Measurements from ENCODE around the gene OSGEP. TPM values are rescaled to one million over a fixed set of nuclear protein-coding genes. Genes with fewer than 3 reads are reported as not detected.

The OSGEP gene
- total and polyA plus RNA-seq, 2 of the 13 experiments (the other 11 are each of a cell fraction or from before 2014, with no cell fraction given), result 39.7 to 41.1 TPM

DNA sequence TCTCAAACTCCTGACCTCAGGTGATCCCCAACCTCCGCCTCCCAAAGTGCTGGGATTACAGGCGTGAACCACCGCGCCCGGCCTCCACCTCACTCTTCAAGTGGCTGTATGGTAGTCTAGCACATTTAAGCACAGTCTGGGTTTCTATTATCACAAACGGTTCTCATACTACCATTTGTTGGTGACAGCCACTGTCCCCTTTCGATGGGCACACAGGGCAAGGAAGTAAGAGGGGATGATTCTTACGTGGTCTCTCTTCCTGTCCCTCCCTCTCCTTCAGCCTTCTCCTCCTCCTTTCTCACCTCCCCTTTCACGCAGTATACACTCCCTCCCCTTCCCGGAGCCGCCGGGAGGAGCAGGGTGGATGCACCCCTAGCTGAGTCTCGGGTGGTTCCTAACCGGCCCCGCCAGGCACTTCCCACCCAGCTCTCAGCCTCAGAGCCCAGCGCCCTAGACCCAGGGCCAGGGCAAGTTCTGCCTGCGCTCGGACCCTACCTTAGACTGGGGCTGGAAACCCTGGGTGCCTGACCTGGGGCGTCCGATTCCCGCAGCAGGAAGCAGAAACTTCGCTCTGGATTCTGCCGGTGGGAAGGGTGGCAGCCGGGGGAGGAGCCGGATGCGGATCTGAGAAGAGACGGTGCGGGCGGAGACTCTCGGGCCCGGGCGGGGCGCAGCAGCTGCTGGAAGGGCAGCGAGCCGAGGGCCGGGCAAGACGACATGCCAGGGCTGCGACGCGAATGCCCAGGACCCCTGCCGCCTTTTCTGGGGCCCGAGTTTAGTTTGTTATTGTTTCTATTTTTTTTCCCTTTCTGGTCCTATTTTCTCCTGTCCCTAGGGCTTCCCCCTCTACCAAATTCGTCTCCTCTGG is 41.5 kb downstream of the OSGEP start, which contains the start of gene TEP1:
TSS of gene TEP1 (minus strand) at position 626 of the 868 bp plus-strand sequence. CDS start 5,062 bp downstream, outside the sequence.
- no peaks in the 10 kb centered on the region for H3K9me3 ChIP-seq (ENCODE audit: low read length)
- peaks cover 45% of the 10 kb centered on the region for H3K4me1 ChIP-seq (ENCODE audit: insufficient read depth, low read length)
- no peaks in the 10 kb centered on the region; a peak in 1 of 5 replicates for H3K36me3 ChIP-seq (replicated peaks in 1 of 2; ENCODE audit: control insufficient read depth in 1 of 2, insufficient read depth in 2 of 2, low read length in 2 of 2)
- H3K4me2 ChIP-seq (ENCODE audit: low read depth, low read length), result peak within 1 kb of the TSS; percentile 78
- WGBS (ENCODE audit: low lambda C conversion rate), result 1% methylated on average over 43 of the region's 43 CpGs
- CTCF ChIA-PET (ENCODE audit: low intra/inter-chr PET ratio, low total read pairs), result no interaction called here
- no peaks in the 10 kb centered on the region; a peak in 2 of 5 replicates for H3K27me3 ChIP-seq (ENCODE audit: control insufficient read depth in 1 of 2, insufficient read depth in 2 of 2, low read length in 2 of 2)
- ATAC-seq (peak; percentile 93), FAIRE-seq (no peak), DNase-seq (ENCODE audit: low spot score) (peak; percentile 62)
- peak within 1 kb of the TSS; percentile 75 for H3K9ac ChIP-seq (ENCODE audit: insufficient read depth, low read depth, low read length)
- intact Hi-C loops (cut with micrococcal nuclease; ENCODE audit: unreplicated experiment), result loop anchor here (1.0 to 5.0 kb wide), 4 partner anchors 36 to 86 kb away; partner anchors contain the start of genes PARP2 and PNP
- H4K20me1 ChIP-seq (ENCODE audit: insufficient read depth, low read length), result no peaks in the 10 kb centered on the region
- H3K79me2 ChIP-seq (ENCODE audit: insufficient read depth, low read length), result no peaks in the 10 kb centered on the region
- BruUV-seq (replicated peaks), result TSS peak; percentile 81
- H3K27ac ChIP-seq (ENCODE audit: extremely low read length, insufficient read depth, low read length), result peak within 1 kb of the TSS; percentile 63
- H3K4me3 ChIP-seq (replicated peaks in 1 of 3; ENCODE audit: insufficient read depth in 1 of 3, low read depth in 2 of 3, low read length in 3 of 3), result peak within 1 kb of the TSS; percentile 81 to 93 (median 92)
- POLR2A ChIA-PET, result interaction anchor here (0.6 to 4.3 kb wide), 17 partner anchors 8 to 275 kb away, joined by 3 to 54 read pairs (median 5); partner anchors contain the start of genes ANG, APEX1, OSGEP and PARP2
- in situ Hi-C loops (cut with HindIII; ENCODE audit: extremely low pct_ligation_motif_present, low pct_unique_long_range_greater_than_20kb), result no loop called here
- H2AFZ ChIP-seq (ENCODE audit: low read length), result peak within 1 kb of the TSS; percentile 96
- peak; percentile 95; the same call in 1 of the 2 replicates for TF ChIP-seq ZSCAN20 (CRISPR knock-in tag; IDR thresholded peaks at IDR 0.05; ENCODE audit: borderline replicate concordance)
- TF ChIP-seq ZFY (CRISPR knock-in tag; IDR thresholded peaks at IDR 0.05), result peak; percentile 60
- TF ChIP-seq ZNF747 (CRISPR knock-in tag; IDR thresholded peaks at IDR 0.05; ENCODE audit: borderline replicate concordance), result peak; percentile 59; the same call in 1 of the 2 replicates
- peak; percentile 16; the same call in 1 of the 2 replicates for TF ChIP-seq POGK (CRISPR knock-in tag; conservative IDR thresholded peaks at IDR 0.05)
- no peak for TF ChIP-seq ZKSCAN1 (IDR thresholded peaks at IDR 0.05; ENCODE audit: low read length)
- no peak; the same call in 1 of the 2 replicates for TF ChIP-seq ZNF337 (CRISPR knock-in tag; IDR thresholded peaks at IDR 0.05; ENCODE audit: borderline replicate concordance, low read depth)
- no peak; the same call in 1 of the 2 replicates for TF ChIP-seq ZNF251 (CRISPR knock-in tag; IDR thresholded peaks at IDR 0.05)
- no peak for TF ChIP-seq FOXA1 (IDR thresholded peaks at IDR 0.05)
- TF ChIP-seq FOXA1 (CRISPR knock-in tag; IDR thresholded peaks at IDR 0.05), result no peak; the same call in 1 of the 2 replicates
- peak; percentile 65 for TF ChIP-seq AGO1 (IDR thresholded peaks at IDR 0.05; ENCODE audit: low read depth, low read length, poor library complexity, severe bottlenecking)
- TF ChIP-seq MTA1 (CRISPR knock-in tag; IDR thresholded peaks at IDR 0.05; ENCODE audit: borderline replicate concordance), result peak; percentile 87; the same call in 1 of the 2 replicates
- peak; percentile 78; the same call in 1 of the 2 replicates for TF ChIP-seq HOXA5 (CRISPR knock-in tag; IDR thresholded peaks at IDR 0.05)
- no peak; the same call in 1 of the 2 replicates for TF ChIP-seq ZNF136 (CRISPR knock-in tag; IDR thresholded peaks at IDR 0.05; ENCODE audit: low read depth)
- TF ChIP-seq ZNF772 (CRISPR knock-in tag; IDR thresholded peaks at IDR 0.05), result peak; percentile 81; the same call in 1 of the 2 replicates
- TF ChIP-seq, protein P1, sequence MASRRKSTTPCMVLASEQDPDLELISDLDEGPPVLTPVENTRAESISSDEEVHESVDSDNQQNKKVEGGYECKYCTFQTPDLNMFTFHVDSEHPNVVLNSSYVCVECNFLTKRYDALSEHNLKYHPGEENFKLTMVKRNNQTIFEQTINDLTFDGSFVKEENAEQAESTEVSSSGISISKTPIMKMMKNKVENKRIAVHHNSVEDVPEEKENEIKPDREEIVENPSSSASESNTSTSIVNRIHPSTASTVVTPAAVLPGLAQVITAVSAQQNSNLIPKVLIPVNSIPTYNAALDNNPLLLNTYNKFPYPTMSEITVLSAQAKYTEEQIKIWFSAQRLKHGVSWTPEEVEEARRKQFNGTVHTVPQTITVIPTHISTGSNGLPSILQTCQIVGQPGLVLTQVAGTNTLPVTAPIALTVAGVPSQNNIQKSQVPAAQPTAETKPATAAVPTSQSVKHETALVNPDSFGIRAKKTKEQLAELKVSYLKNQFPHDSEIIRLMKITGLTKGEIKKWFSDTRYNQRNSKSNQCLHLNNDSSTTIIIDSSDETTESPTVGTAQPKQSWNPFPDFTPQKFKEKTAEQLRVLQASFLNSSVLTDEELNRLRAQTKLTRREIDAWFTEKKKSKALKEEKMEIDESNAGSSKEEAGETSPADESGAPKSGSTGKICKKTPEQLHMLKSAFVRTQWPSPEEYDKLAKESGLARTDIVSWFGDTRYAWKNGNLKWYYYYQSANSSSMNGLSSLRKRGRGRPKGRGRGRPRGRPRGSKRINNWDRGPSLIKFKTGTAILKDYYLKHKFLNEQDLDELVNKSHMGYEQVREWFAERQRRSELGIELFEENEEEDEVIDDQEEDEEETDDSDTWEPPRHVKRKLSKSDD (CRISPR knock-in tag; IDR thresholded peaks at IDR 0.05; ENCODE audit: low read depth), result no peak
- peak; percentile 74 for TF ChIP-seq MEF2D (CRISPR knock-in tag; IDR thresholded peaks at IDR 0.05)
- 0 out of 2 replicates have a peak, but pooled peaks have one; percentile 23 for TF ChIP-seq ZSCAN12 (CRISPR knock-in tag; IDR thresholded peaks at IDR 0.05)
